Muscle layer of colon (tissue), 2 donors: ENCODE measurements around the gene APOLD1.

ENCODE experiments used
- H3K27ac ChIP-seq: one replicate; pipeline ENCODE4 v1.7.0; 2013; ENCODE audit warnings: low read depth, mild to moderate bottlenecking, low read length, moderate library complexity
- H3K27me3 ChIP-seq, 2 donors: one replicate each; pipeline ENCODE4 v1.7.0; 2013; ENCODE audit warnings: low read length in 2 of 2, mild to moderate bottlenecking in 2 of 2; ENCODE audit not compliant: insufficient read depth in 2 of 2, control insufficient read depth in 1 of 2
- H3K36me3 ChIP-seq: one replicate; pipeline ENCODE4 v1.7.0; 2013; ENCODE audit warnings: mild to moderate bottlenecking, low read length; ENCODE audit not compliant: insufficient read depth
- H3K4me1 ChIP-seq: one replicate; pipeline ENCODE4 v1.7.0; 2013; ENCODE audit warnings: mild to moderate bottlenecking, low read length; ENCODE audit not compliant: insufficient read depth
- H3K4me3 ChIP-seq, 2 donors: one replicate each; pipeline ENCODE4 v1.7.0; 2013; ENCODE audit warnings: low read length in 2 of 2, low read depth in 1 of 2, mild to moderate bottlenecking in 1 of 2, moderate library complexity in 1 of 2
- H3K9ac ChIP-seq: one replicate; pipeline ENCODE4 v1.7.0; 2013; ENCODE audit warnings: low read length
- H3K9me3 ChIP-seq: one replicate; pipeline ENCODE4 v1.7.0; 2013; ENCODE audit warnings: mild to moderate bottlenecking, low read length
- donor health status: abdominal sarcoma.
- donor health status: Adenocarcinoma of cecum.

Gene APOLD1

GRCh38 chr12:12757121-12757520 lies 28.3 kb upstream of the APOLD1 start:
- H3K27me3 ChIP-seq = no peaks in the 10 kb centered on the region
- no peak overlapping the region for H3K4me3 ChIP-seq
- no peaks in the 10 kb centered on the region for H3K36me3 ChIP-seq
- no peaks in the 10 kb centered on the region for H3K9me3 ChIP-seq
- H3K4me1 ChIP-seq = no peaks in the 10 kb centered on the region
- no peak overlapping the region for H3K27ac ChIP-seq
- H3K9ac ChIP-seq = no peak overlapping the region

GRCh38 chr12:12759234-12759915 lies 26.1 kb upstream of the APOLD1 start:
- no peaks in the 10 kb centered on the region for H3K4me1 ChIP-seq
- no peaks in the 10 kb centered on the region for H3K27me3 ChIP-seq
- no peak overlapping the region for H3K4me3 ChIP-seq
- no peaks in the 10 kb centered on the region for H3K9me3 ChIP-seq
- H3K27ac ChIP-seq = no peak overlapping the region
- no peaks in the 10 kb centered on the region for H3K36me3 ChIP-seq
- H3K9ac ChIP-seq = no peak overlapping the region

GRCh38 chr12:12764824-12765223 lies 20.6 kb upstream of the APOLD1 start:
- no peak overlapping the region for H3K9ac ChIP-seq
- no peaks in the 10 kb centered on the region for H3K27me3 ChIP-seq

GRCh38 chr12:12770262-12770661 lies 15.2 kb upstream of the APOLD1 start:
- Histone ChIP-seq H3K4me1 (no peaks in the 10 kb centered on the region), H3K4me3 (no peak overlapping the region), H3K27ac (no peak overlapping the region), H3K27me3 (no peaks in the 10 kb centered on the region), H3K9me3 (no peaks in the 10 kb centered on the region), H3K9ac (no peak overlapping the region), H3K36me3 (no peaks in the 10 kb centered on the region)

More at GRCh38 chr12:12764824-12765223, 20.6 kb upstream of the APOLD1 start:
- Histone ChIP-seq H3K4me1 (no peaks in the 10 kb centered on the region), H3K27ac (no peak overlapping the region), H3K9me3 (no peaks in the 10 kb centered on the region), H3K36me3 (no peaks in the 10 kb centered on the region), H3K4me3 (no peak overlapping the region)

DNA sequence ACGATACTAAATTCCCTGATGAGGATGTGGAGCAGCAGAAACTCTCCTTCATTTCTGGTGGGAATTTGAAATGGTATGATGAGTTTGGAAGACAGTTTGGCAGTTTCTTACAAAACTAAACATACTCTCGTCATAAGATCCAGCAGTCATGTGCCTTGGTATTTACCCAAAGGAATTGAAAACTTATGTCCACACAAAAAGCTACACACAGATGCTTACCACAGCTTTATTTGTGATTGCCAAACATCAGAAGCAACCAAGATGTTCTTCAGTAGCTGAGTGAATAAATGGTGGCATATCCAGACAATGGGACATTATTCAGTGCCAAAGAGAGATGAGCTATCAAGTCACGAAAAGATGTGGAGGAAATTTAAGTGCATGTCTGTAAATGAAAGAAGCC lies 10.7 kb upstream of the APOLD1 start:
- H3K27ac ChIP-seq = no peak overlapping the region
- no peaks in the 10 kb centered on the region for H3K27me3 ChIP-seq
- no peaks in the 10 kb centered on the region for H3K4me1 ChIP-seq
- no peak overlapping the region for H3K4me3 ChIP-seq
- H3K9ac ChIP-seq = no peak overlapping the region
- H3K9me3 ChIP-seq = no peaks in the 10 kb centered on the region
- no peaks in the 10 kb centered on the region for H3K36me3 ChIP-seq

DNA sequence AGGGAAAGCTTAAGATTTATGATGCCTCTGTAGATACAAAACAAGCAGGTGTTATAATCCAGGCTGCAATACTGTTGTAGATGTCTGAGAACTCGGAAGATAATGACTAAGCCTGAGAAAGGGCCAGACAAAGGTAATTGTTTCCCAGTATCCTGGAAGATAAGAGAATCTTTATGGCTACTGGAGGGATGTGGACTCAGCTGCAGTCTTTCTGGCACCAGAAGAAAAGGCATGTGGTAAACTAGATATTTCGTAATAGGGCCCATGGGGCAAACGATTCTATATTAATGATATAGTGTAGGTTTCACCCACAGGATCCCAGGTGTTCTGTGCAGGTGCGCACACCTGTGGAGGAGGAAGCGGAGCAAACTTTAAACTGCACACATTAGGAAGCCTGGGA lies 9.2 kb upstream of the APOLD1 start:
- H3K4me1 ChIP-seq = no peaks in the 10 kb centered on the region
- no peak overlapping the region for H3K9ac ChIP-seq
- H3K27ac ChIP-seq = no peak overlapping the region
- H3K4me3 ChIP-seq = no peak overlapping the region
- H3K36me3 ChIP-seq = no peaks in the 10 kb centered on the region
- H3K9me3 ChIP-seq = no peaks in the 10 kb centered on the region
- no peaks in the 10 kb centered on the region for H3K27me3 ChIP-seq

DNA sequence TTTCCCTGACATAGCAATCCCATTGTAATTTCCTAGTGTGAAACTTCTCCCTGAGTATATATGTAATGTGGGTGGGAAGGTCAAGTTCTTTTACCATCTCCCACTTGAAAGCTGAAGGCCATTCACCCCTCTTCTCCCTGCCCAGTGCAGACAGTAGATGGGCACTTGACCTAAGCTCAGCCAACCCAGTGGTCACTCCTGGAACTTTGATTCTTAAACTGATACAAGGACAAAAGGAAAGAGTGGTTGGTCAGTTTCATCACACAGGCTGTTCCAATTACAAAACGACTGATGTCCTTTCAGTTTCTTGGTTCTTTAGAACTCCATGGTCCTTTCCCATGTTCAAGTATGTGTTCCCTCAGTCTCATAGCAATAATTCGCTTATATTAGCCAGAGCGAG lies 8.4 kb upstream of the APOLD1 start:
- no peak overlapping the region for H3K4me3 ChIP-seq
- no peak overlapping the region for H3K9ac ChIP-seq
- H3K9me3 ChIP-seq = no peaks in the 10 kb centered on the region
- no peaks in the 10 kb centered on the region for H3K36me3 ChIP-seq
- no peaks in the 10 kb centered on the region for H3K27me3 ChIP-seq
- H3K27ac ChIP-seq = no peak overlapping the region
- no peaks in the 10 kb centered on the region for H3K4me1 ChIP-seq

- H3K9me3 ChIP-seq = no peaks in the 10 kb centered on the region
- no peaks in the 10 kb centered on the region for H3K36me3 ChIP-seq
- H3K4me3 ChIP-seq = no peak overlapping the region
- H3K27me3 ChIP-seq = no peaks in the 10 kb centered on the region
- H3K4me1 ChIP-seq = no peaks in the 10 kb centered on the region
- no peak overlapping the region for H3K27ac ChIP-seq
- H3K9ac ChIP-seq = no peak overlapping the region
These were observed 6.5 kb upstream of the APOLD1 start for GRCh38 chr12:12779007-12779406.

DNA sequence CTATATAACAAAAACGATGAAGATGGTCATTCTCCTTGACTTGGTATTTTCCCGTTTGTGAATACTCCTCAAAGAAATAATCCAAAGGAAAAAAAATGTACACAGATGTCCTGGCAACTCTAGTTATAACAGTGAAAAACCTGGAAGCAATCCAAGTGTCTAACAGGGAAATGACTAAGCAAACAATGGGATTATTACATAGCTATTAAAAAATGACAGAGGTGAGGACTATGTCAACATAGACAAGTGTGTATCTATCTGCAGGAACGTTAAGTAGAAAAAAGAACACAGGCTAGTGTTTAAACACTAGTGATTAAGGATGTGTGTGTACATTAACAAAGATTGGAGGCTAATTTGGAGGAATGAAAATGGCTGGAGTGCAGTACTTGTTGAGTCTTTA lies 5.9 kb upstream of the APOLD1 start:
- Histone ChIP-seq H3K36me3 (no peaks in the 10 kb centered on the region), H3K4me3 (no peak overlapping the region), H3K9ac (no peak overlapping the region), H3K4me1 (no peaks in the 10 kb centered on the region), H3K27me3 (no peaks in the 10 kb centered on the region), H3K9me3 (no peaks in the 10 kb centered on the region), H3K27ac (no peak overlapping the region)

GRCh38 chr12:12784116-12784515 lies 1.3 kb upstream of the APOLD1 start:
- Histone ChIP-seq H3K27me3 (no peaks in the 10 kb centered on the region), H3K4me1 (peaks cover 15% of the 10 kb centered on the region), H3K9me3 (no peaks in the 10 kb centered on the region), H3K4me3 (no peak overlapping the region), H3K9ac (no peak overlapping the region), H3K36me3 (no peaks in the 10 kb centered on the region), H3K27ac (no peak overlapping the region)

DNA sequence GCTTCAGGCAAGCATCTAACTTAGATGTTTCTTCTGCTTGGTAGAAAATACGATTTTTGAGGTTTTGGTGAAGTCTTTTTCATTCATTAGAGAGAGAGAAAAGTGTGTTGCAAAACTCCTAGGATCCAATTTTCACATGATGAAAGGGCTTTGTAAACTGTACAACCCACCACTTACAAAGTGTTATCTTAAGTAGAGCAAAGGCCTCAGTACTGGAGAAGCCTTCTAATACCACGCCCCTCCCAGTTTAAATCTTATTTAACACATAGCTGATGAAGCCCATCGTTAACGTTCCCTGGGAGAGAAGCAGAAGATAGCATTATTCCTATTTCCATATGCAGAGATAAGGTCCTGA lies 869 bp downstream of the APOLD1 start:
- Histone ChIP-seq H3K4me1 (peaks cover 17% of the 10 kb centered on the region), H3K4me3 (peak overlapping the region; percentile 68 to 75), H3K9ac (peak overlapping the region; percentile 27), H3K9me3 (no peaks in the 10 kb centered on the region), H3K27ac (peak overlapping the region; percentile 97), H3K27me3 (no peaks in the 10 kb centered on the region), H3K36me3 (no peaks in the 10 kb centered on the region)
